Liver (tissue), 3 donors: Measurements from ENCODE around the gene ATXN1.

Experiments used
- CTCF ChIP-seq: fragments of 150-350 bp; IDR thresholded peaks from 2 replicates; pipeline ENCODE4 v1.5.1; 2017; ENCODE audit warnings: improper control_type of control experiment, low read depth, low read length; ENCODE audit not compliant: missing input control
- GABPA ChIP-seq, 2 donors: IDR thresholded peaks in 1 of 2; conservative IDR thresholded peaks in 1 of 2; 2 replicates each; pipeline ENCODE4 v1.6.1; 2016; ENCODE audit warnings: antibody characterized with exemption in 2 of 2, mild to moderate bottlenecking in 1 of 2, moderate library complexity in 1 of 2
- REST ChIP-seq: IDR thresholded peaks from 2 replicates; pipeline ENCODE4 v1.6.1; 2016; ENCODE audit warnings: antibody characterized with exemption, mild to moderate bottlenecking
- donor health status: healthy.
- donor health status: healthy.

GRCh38 chr6:16746401-16746800, 14.9 kb downstream of the ATXN1 start:
- no peak for TF ChIP-seq REST
- TF ChIP-seq GABPA (IDR thresholded peaks at IDR 0.05 in 1 of 2, conservative IDR thresholded peaks at IDR 0.05 in 1 of 2): no peak
- TF ChIP-seq CTCF: no peak
